SU-DHL-6 (cell line): ENCODE measurements around the gene SPATA7.

Experiments
- EZH2phosphoT487 ChIP-seq: fragments of 200-600 bp; sonication (generic), shearing (Covaris generic); conservative IDR thresholded peaks from 2 replicates; pipeline ENCODE4 v1.6.1; 2018; ENCODE audit warnings: mild to moderate bottlenecking, antibody characterized with exemption, low read length, moderate library complexity, mixed read lengths
- TF ChIP-seq, protein P1 (sequence below): fragments of 200-600 bp; sonication (generic); IDR thresholded peaks from one replicate; pipeline ENCODE4 v1.5.1; 2017; ENCODE audit warnings: antibody characterized with exemption, mild to moderate bottlenecking, low read length, moderate library complexity; ENCODE audit not compliant: insufficient read depth, poor library complexity, severe bottlenecking

DNA sequence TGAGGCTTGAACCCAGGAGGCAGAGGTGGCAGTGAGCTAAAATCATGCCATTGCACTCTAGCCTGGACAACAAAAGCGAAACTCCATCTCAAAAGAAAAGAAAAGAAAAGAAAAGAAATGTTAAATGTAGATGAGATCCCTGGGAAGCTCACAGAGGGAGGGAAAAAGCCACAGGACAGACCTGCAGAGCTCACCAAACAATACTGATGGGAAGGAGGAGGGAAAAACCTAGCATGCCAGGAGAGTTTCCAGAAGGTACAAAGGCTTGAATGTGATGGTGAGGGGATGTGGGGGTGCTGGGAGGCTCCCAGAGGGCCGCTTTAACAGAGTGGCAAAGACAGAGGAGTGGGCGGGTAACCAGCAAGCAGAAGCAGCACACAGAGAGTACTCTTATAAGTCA is 97.1 kb downstream of the SPATA7 start:
- TF ChIP-seq, protein P1, sequence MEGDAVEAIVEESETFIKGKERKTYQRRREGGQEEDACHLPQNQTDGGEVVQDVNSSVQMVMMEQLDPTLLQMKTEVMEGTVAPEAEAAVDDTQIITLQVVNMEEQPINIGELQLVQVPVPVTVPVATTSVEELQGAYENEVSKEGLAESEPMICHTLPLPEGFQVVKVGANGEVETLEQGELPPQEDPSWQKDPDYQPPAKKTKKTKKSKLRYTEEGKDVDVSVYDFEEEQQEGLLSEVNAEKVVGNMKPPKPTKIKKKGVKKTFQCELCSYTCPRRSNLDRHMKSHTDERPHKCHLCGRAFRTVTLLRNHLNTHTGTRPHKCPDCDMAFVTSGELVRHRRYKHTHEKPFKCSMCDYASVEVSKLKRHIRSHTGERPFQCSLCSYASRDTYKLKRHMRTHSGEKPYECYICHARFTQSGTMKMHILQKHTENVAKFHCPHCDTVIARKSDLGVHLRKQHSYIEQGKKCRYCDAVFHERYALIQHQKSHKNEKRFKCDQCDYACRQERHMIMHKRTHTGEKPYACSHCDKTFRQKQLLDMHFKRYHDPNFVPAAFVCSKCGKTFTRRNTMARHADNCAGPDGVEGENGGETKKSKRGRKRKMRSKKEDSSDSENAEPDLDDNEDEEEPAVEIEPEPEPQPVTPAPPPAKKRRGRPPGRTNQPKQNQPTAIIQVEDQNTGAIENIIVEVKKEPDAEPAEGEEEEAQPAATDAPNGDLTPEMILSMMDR: no peak
- no peak for TF ChIP-seq EZH2phosphoT487
